HG02759 (cell line): ENCODE measurements around the gene GNAI2.
"Not testable (repeated sequence)": the region's sequence is repeated elsewhere in the genome, so short reads cannot be mapped to it uniquely, and the experiment has no call there.

Source experiments
- ATAC-seq: cut with Tn5 transposase; IDR thresholded peaks from one replicate; pipeline ENCODE4 v1.9.1; 2021; ENCODE audit warnings: mild to moderate bottlenecking, moderate library complexity; ENCODE audit not compliant: unreplicated experiment

GNAI2 gene

GRCh38 chr3:50263478-50264382 lies 27.7 kb downstream of the GNAI2 start:
- ATAC-seq, result no peak

DNA sequence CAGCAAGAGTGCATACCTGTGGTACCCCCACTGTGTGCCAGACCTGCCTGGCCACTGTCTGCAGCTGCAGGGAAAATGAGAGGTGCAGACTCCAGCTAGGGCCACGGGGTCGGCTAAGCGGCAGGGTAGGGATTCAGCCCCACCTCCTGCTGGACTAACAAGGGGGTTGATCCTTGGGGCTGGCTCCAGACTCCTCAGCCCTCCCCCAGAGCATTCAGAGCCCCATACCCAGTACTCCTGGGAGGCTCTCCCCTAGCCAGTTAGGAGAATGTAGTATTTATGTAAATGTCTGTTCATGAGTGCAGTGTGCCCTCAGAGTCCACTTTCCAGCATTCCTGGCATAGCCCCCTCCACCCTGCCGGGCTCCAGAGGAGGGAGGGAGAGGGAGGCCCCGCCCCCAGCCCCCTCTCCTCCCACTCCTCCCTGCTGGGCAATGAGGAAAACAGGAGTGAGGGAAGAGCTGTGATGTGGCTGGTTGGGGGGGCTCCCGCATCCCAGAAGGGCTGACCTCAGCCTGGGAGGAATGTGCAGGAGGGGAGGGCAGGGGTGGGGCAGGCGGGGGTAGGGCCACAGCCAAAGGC lies 28.5 kb downstream of the GNAI2 start:
- ATAC-seq, result no peak

- ATAC-seq, result no peak
Observed at GRCh38 chr3:50264964-50265485, 29.0 kb downstream of the GNAI2 start.

DNA sequence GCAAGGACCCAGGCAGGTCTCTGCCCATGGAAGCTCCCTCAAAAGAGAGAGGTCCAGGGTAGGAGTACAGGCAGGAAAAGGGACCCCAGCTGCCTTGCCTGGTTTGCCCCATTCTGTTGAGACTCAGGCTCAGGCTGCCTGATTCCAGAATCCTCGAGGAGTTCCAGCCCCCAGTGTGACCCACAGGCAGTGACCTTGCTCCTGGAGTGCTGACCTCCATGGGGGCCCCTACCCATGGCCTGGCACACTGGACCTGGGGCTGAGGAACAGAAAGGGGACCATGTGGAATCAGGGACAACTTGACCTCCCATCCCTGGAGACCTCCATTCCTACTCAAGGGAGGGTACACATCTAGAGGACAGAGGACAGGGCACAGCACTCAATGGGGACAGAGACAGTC lies 29.6 kb downstream of the GNAI2 start:
- no peak for ATAC-seq

GRCh38 chr3:50266017-50266416 lies 30.0 kb downstream of the GNAI2 start:
- no peak for ATAC-seq

GRCh38 chr3:50266836-50267235 lies 30.8 kb downstream of the GNAI2 start:
- ATAC-seq, result no peak

- ATAC-seq, result no peak
Observed at GRCh38 chr3:50267280-50267913, 31.4 kb downstream of the GNAI2 start.

GRCh38 chr3:50268276-50268675 lies 32.3 kb downstream of the GNAI2 start:
- no peak for ATAC-seq

- no peak for ATAC-seq
Observed at GRCh38 chr3:50268703-50269451, 32.9 kb downstream of the GNAI2 start, which contains the start of gene SEMA3B. TSS of gene SEMA3B (plus strand) at chr3:50269147. CDS start at chr3:50269241, 94 bp downstream.

DNA sequence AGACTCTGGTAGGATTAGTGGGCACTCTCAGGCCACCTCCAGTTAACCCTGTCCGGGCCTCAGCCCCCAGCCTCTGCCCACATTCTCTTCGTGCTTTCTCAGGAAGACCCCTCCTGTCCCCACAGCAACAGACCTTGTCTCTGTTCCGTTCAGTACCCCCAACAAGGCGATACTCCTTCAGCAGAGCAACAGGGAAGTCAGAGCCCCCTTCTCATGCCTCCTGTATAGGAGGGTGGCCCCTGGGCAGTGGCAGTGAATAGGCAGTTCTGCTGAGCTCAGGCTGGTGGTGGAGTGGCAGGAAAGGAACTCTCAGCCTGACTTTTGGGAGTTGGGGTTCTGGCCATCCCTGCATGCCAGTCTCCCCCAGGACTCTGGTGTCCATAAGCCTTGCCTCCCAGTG lies 33.5 kb downstream of the GNAI2 start:
- no peak for ATAC-seq

GRCh38 chr3:50269977-50270413 lies 34.0 kb downstream of the GNAI2 start:
- no peak for ATAC-seq

GRCh38 chr3:50270422-50271224 lies 34.6 kb downstream of the GNAI2 start:
- no peak for ATAC-seq

- ATAC-seq, result no peak
Observed at GRCh38 chr3:50271314-50271936, 35.4 kb downstream of the GNAI2 start.

- ATAC-seq, result not testable (repeated sequence)
Observed at GRCh38 chr3:50272538-50272910, 36.5 kb downstream of the GNAI2 start.

DNA sequence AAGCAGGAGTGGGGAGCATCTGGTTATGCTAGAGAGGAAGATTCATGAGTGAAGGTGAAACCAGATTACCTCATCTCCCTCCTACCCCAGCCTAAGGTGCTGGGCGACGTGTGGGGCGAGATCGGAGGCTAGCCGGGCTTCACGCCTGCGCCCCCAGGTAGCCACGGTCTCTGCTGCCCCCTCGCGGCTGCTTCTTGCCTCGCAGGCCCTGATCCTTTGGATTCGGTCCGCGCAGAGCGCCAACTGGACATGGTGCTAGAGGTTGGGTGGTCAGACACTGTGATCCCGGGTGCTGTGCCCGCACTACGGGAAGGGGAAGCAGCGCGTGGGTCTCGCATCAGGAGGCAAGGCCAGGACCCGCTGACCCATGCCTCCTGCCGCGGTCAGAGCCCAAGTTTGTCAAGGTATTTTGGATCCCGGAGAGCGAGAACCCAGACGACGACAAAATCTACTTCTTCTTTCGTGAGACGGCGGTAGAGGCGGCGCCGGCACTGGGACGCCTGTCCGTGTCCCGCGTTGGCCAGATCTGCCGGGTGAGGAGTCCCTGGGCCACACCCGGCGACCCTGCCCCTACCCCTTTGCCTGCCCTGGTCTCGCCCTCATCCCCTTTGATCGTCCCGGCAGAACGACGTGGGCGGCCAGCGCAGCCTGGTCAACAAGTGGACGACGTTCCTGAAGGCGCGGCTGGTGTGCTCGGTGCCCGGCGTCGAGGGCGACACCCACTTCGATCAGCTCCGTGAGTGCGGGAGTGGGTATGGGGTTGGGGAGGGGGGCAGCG lies 37.1 kb downstream of the GNAI2 start:
- ATAC-seq, result peak; percentile 83

DNA sequence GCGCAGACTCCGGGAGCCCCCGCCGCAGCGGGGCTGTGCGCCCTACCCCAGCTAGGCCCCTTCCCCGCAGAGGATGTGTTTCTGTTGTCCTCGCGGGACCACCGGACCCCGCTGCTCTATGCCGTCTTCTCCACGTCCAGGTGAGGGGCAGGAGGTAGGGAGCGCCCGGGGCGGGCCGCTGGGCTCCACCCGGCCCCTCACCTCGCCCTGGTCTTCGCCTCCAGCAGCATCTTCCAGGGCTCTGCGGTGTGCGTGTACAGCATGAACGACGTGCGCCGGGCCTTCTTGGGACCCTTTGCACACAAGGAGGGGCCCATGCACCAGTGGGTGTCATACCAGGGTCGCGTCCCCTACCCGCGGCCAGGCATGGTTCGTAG lies 37.7 kb downstream of the GNAI2 start:
- ATAC-seq, result no peak

DNA sequence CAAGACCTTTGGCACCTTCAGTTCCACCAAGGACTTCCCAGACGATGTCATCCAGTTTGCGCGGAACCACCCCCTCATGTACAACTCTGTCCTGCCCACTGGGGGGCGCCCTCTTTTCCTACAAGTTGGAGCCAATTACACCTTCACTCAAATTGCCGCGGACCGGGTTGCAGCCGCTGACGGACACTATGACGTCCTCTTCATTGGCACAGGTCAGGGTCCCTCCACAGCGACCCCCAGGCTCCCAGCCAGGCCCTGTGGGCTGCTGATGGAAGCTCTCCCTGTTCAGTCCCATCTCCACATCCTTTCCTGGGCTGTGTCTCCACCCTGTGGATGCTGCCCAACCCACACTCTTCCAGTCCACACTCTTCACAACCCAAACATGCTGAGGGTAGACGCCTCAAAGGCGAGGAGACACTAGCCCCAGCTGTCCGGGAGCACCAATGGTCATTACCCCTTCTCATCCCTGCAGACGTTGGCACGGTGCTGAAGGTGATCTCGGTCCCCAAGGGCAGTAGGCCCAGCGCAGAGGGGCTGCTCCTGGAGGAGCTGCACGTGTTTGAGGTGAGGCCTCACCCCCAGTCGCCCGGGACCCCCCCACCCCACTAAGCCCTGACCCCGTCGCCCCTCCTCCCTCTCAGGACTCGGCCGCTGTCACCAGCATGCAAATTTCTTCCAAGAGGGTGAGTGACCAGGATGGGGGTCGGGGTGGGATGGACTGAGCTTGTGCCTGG lies 38.5 kb downstream of the GNAI2 start:
- no peak for ATAC-seq
